ENCODE measurements around the gene TRIM33. TPM values are rescaled to one million over a fixed set of nuclear protein-coding genes. Genes with fewer than 3 reads are reported as not detected.

The TRIM33 gene
- total RNA-seq, 4 donors from 2014 or later = 26.7 to 49.0 (median 34.5) TPM

- Histone ChIP-seq H3K4me1 (no peaks in the 10 kb centered on the region), H3K36me3 (peaks cover 0 to 43% of the 10 kb centered on the region in 2 donors), H3K27ac (no peak overlapping the region), H3K27me3 (no peaks in the 10 kb centered on the region), H3K4me3 (no peak overlapping the region), H3K9me3 (no peaks in the 10 kb centered on the region)
- ATAC-seq = no peak
- WGBS, 2 donors (ENCODE audit: low coverage in 1 of 2) = 93 to 100% methylated on average over 1 to 3 of the region's 3 CpGs
- TF ChIP-seq POLR2A (IDR thresholded peaks at IDR 0.05) (no peak), POLR2AphosphoS5 (IDR thresholded peaks at IDR 0.05) (no peak), EP300 (IDR thresholded peaks at IDR 0.05) (no peak)
- TF ChIP-seq, protein P1, sequence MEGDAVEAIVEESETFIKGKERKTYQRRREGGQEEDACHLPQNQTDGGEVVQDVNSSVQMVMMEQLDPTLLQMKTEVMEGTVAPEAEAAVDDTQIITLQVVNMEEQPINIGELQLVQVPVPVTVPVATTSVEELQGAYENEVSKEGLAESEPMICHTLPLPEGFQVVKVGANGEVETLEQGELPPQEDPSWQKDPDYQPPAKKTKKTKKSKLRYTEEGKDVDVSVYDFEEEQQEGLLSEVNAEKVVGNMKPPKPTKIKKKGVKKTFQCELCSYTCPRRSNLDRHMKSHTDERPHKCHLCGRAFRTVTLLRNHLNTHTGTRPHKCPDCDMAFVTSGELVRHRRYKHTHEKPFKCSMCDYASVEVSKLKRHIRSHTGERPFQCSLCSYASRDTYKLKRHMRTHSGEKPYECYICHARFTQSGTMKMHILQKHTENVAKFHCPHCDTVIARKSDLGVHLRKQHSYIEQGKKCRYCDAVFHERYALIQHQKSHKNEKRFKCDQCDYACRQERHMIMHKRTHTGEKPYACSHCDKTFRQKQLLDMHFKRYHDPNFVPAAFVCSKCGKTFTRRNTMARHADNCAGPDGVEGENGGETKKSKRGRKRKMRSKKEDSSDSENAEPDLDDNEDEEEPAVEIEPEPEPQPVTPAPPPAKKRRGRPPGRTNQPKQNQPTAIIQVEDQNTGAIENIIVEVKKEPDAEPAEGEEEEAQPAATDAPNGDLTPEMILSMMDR (IDR thresholded peaks at IDR 0.05) = no peak
These were observed 54.4 kb downstream of the TRIM33 start for GRCh38 chr1:114456586-114456985.

- Histone ChIP-seq H3K36me3 (peaks cover 0 to 53% of the 10 kb centered on the region in 2 donors), H3K27me3 (no peaks in the 10 kb centered on the region), H3K9me3 (no peaks in the 10 kb centered on the region), H3K27ac (no peak overlapping the region), H3K4me1 (no peaks in the 10 kb centered on the region), H3K4me3 (no peak overlapping the region)
- no peak for ATAC-seq
- TF ChIP-seq POLR2AphosphoS5 (IDR thresholded peaks at IDR 0.05) (no peak), POLR2A (IDR thresholded peaks at IDR 0.05) (no peak), EP300 (IDR thresholded peaks at IDR 0.05) (no peak)
- TF ChIP-seq, protein P1 (IDR thresholded peaks at IDR 0.05) = no peak
These were observed 55.8 kb downstream of the TRIM33 start for GRCh38 chr1:114455102-114455785.

GRCh38 chr1:114454539-114454938 is 56.5 kb downstream of the TRIM33 start:
- Histone ChIP-seq H3K36me3 (peaks cover 0 to 57% of the 10 kb centered on the region in 2 donors), H3K4me1 (no peaks in the 10 kb centered on the region), H3K27me3 (no peaks in the 10 kb centered on the region), H3K27ac (no peak overlapping the region), H3K9me3 (no peaks in the 10 kb centered on the region), H3K4me3 (no peak overlapping the region)
- TF ChIP-seq EP300 (IDR thresholded peaks at IDR 0.05) (no peak), POLR2AphosphoS5 (IDR thresholded peaks at IDR 0.05) (no peak), POLR2A (IDR thresholded peaks at IDR 0.05) (no peak)
- TF ChIP-seq, protein P1 (IDR thresholded peaks at IDR 0.05) = no peak
- WGBS, 2 donors (ENCODE audit: low coverage in 1 of 2) = no CpG with 5 or more reads among the region's 1 CpG
- ATAC-seq = no peak

- no peaks in the 10 kb centered on the region for H3K9me3 ChIP-seq
- TF ChIP-seq POLR2A (IDR thresholded peaks at IDR 0.05) (no peak), EP300 (IDR thresholded peaks at IDR 0.05) (no peak), POLR2AphosphoS5 (IDR thresholded peaks at IDR 0.05) (no peak)
- TF ChIP-seq, protein P1 (IDR thresholded peaks at IDR 0.05) = no peak
- H3K36me3 ChIP-seq = peaks cover 0 to 63% of the 10 kb centered on the region in 2 donors
- H3K27ac ChIP-seq = no peak overlapping the region
- WGBS, 2 donors (ENCODE audit: low coverage in 1 of 2) = 54 to 86% methylated on average over 2 of the region's 2 CpGs
- H3K4me1 ChIP-seq = no peaks in the 10 kb centered on the region
- H3K4me3 ChIP-seq = no peak overlapping the region
- no peak for ATAC-seq
- no peaks in the 10 kb centered on the region for H3K27me3 ChIP-seq
These were observed 57.6 kb downstream of the TRIM33 start for GRCh38 chr1:114453361-114453784.

GRCh38 chr1:114448370-114449036 is 62.5 kb downstream of the TRIM33 start:
- no peaks in the 10 kb centered on the region for H3K9me3 ChIP-seq
- H3K4me1 ChIP-seq = peaks cover 0 to 6% (median 0%) of the 10 kb centered on the region in 3 donors
- H3K27ac ChIP-seq = no peak overlapping the region
- H3K36me3 ChIP-seq = peaks cover 0 to 60% of the 10 kb centered on the region in 2 donors
- no peaks in the 10 kb centered on the region for H3K27me3 ChIP-seq
- TF ChIP-seq, protein P1 (IDR thresholded peaks at IDR 0.05) = no peak
- TF ChIP-seq EP300 (IDR thresholded peaks at IDR 0.05) (no peak), POLR2AphosphoS5 (IDR thresholded peaks at IDR 0.05) (no peak), POLR2A (IDR thresholded peaks at IDR 0.05) (no peak)
- ATAC-seq = no peak
- WGBS, 2 donors (ENCODE audit: low coverage in 1 of 2) = 71 to 83% methylated on average over 3 of the region's 3 CpGs
- no peak overlapping the region for H3K4me3 ChIP-seq

All from gastroesophageal sphincter (tissue), 4 donors.